ACHN (cell line): Measurements from ENCODE around the gene CLMN.
A peak's percentile ranks its signal among the peaks of the same experiment; 100 is the strongest.

ENCODE experiments used
- DNase-seq: peaks from one replicate; pipeline ENCODE4 v3.0.0-alpha.2; 2015
- in situ Hi-C: cut with HindIII; loops from 2 replicates; pipeline ENCODE4 v1.10.0; 2017; ENCODE audit warnings: low sequenced_read_pairs, low pct_ligation_motif_present, low pct_unique_long_range_greater_than_20kb

CLMN gene

DNA sequence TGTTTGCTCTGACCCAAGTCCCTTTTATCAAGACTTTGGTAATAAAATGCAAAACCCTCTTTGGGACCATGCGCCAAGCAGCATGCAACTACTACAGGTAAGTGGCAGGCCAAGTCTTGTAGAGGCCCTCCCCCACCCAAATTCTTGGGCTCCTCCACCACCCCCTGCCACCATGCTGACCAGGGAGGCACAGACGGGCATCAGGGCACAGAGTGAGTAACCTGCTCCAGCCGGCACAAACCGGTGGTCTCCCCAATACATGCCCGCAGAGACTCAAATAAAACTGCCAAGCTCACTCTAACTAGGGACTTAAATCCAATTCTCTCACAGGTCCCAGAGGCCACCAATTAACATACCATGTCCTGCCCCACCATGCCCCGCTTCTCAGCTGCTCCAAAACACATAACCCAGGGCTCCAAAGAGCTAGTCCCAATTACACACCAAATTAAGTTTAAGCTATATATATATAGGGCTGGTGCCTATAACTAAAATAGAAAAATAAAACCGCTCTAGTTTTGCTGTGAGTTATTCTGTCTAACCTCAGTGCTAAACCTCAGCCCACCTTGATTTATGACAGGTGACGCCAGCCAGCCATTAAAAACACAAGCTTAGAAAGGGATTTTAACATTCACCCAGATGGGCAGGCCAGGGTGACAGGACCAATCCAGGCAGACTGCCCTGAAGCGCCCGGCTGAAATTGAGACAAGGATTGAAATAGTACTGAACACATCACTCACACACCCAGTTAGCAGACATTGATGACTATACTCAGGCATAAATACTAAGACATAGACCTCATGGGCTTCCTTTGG lies 81.0 kb downstream of the CLMN start:
- DNase-seq = no peak
- in situ Hi-C loops = no loop called here

DNA sequence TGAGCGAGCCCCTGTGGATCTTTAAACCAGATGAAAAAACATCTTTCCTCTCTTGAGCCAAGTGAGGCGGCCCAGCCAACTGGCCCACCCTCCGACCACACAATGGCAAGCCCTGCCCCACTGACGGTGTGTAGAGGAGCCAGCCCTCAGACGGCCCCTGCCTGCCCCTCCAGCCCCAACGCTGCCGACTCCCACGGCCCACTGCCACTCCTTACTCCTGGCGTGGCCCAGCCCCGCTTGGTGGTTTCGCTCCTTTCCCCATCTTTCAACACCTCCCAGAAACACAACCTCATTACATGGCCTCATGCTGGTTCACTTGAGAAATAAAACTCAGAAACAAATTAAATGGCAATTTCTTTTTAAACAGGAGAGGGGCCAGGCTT lies 81.8 kb downstream of the CLMN start:
- in situ Hi-C loops = no loop called here
- DNase-seq = no peak

DNA sequence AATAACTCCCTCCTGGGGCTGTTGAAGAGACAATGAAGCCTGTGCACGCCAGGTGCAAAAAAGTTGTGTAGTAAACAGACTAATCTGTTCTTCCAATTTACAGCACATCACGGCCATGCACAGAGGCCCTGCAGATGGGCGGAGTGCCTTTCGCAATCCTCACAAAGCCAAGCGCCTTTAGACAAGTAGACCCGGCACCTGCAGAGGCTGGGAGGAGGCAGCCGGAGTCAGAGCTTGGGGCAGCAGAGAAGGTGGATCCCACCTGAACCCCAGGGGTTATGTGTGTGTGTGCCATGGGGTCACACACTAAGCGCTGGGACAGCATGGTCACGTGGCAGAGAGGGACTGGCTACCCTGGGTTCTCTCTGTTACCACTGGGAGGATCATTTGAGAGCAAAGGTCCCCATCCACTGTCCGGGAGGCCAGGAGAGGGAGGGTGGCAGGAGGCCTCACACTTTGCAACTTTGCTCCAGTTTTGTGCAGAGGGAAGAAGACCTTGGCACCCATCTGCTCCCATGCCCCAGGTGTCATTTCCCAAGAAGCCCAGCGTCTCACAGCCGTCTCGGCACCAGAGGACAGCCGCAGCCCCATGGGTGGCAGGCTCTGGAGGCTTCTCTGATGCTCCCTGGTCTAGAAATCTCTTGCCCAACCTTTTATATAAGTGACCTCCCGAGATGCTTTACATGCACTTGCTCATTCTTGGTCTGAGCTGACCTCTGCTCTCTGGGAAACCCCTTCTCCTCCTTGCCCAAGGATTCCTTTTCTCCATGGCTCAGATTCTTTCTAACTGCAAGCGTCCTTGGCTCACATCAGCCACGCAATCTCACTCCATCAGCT lies 82.4 kb downstream of the CLMN start:
- DNase-seq = no peak
- in situ Hi-C loops = no loop called here

DNA sequence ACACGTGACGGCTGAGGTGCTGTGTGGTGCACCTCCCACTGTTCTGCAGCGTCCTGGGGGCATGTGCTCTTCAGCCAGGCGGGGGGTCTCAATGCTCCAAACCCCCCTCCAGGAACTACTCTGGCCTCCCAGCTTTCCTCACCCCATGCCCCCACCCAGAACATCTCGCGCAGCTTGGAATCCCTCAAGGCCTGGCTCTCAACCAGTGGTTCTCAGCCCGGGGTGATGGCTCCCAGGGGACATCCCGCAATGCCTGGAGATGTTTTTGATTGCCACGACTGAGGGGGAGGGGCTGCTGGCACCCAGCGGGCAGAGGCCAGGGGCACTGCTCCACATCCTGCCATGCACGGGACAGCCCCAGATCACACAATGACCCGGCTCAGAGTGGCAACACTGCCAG lies 83.5 kb downstream of the CLMN start:
- no peak for DNase-seq
- in situ Hi-C loops = no loop called here

DNA sequence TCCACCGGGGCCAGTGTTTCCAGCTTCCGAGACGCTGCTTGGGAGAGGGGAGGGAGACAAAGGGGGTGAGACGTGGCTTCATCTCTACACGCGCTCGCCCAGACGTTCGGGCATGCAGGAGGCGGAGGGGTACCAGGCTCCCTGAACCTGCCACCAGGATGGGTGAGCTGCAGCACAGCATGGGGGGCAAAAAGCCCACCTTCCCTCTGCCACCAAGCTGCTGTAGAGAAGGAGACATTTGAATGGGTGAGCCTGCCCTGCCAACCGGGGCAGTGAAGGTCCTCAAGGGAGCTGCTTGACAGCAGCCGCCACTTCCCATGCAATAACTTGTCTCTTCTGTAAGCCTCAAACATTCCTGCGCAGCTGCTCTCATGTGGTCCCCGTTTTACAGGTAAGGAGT lies 83.9 kb downstream of the CLMN start:
- no peak for DNase-seq
- in situ Hi-C loops = no loop called here

DNA sequence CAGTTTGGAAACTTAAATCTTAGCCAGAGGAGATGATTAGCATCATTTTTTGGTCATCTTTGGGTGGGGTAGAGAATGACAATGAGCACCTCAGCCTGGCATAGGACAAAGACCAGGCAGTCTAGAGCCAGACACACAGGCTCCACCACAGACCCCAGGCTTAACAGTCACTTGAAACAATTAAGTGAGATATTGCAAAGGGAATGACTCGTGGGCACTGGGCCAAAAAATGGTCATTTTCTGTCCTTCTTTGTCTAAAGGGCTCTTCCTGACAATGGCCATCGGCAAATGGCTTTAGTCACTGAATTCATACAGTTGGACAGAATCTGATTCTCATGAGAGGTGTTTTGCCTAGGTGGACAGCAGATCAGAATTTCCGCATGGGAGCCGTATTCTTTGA lies 84.4 kb downstream of the CLMN start:
- DNase-seq = no peak
- in situ Hi-C loops = no loop called here

DNA sequence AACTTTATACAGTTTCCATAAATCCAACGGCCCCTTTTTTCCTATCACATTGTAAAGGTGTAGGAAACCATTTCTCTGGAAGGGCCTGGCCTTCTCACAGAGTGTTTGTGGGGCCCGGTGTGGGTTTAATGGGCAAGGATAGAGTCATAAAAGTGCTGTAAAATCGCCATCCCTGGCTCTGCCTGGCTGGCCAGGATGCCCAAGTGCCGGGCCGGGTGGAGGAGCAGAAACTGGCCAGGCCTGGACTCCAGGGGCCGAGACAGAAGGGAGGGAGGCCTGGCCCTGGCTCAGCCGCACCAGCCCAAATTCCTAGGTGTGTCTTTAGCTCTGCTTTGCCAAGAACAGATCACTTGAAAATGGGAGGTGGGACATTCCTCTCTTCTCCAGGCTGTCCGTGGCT lies 85.3 kb downstream of the CLMN start:
- no peak for DNase-seq
- in situ Hi-C loops = no loop called here

DNA sequence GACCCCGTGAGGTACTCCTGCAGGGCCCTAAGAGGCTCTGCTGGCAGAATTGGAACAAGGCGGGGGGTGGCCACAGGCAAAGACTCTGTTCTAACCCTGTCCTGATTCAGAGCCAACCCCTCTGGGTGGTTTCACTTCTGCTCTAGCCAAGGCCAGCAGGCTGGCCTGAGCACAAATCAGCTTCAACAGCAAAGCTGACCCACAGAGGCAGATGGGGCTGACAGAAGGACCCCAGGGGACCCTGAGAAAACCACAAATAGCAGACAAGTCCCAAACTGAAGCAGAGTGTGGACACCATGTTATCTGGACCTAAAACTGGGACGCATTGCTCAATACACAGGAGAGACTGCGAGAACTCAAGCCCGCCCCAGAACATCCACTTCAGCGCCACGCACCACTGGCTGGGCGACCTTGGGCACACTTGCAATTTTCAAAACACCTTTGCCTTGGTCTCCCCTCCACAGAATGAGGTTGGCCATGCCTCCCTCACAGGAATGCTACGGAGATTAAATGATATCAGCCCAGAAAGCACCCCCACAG lies 85.9 kb downstream of the CLMN start:
- in situ Hi-C loops = no loop called here
- DNase-seq = no peak

DNA sequence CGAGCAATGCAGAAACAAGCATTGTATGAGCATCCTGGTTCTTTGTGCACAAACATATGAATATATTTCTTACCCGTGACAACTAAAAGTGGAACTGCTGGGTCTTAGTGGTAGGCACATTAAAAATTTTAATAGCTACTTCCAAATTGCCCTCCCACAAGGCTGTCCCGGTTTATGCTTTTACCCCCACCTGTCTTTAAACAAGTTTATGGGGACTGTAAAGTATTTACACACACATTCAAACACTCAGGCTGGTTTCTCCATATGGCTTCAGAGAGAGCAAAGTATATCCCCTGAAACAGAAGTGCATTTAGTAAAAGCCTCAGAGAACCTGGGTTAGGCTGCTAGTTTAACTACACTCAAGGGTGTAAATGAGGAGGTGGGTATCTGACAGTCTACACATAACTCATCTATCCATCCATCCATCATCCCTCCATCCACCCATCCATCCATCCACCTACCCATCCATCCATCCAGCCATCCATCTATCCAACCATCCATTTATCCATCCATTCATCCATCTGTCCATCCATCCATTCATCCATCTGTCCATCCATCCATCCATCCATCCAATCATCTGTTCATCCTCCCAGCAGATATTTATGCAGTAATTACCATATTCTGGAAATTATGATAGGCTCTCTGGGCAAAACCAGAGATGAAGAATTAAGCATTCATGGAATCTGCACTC lies 86.7 kb downstream of the CLMN start:
- no peak for DNase-seq
- in situ Hi-C loops = no loop called here

DNA sequence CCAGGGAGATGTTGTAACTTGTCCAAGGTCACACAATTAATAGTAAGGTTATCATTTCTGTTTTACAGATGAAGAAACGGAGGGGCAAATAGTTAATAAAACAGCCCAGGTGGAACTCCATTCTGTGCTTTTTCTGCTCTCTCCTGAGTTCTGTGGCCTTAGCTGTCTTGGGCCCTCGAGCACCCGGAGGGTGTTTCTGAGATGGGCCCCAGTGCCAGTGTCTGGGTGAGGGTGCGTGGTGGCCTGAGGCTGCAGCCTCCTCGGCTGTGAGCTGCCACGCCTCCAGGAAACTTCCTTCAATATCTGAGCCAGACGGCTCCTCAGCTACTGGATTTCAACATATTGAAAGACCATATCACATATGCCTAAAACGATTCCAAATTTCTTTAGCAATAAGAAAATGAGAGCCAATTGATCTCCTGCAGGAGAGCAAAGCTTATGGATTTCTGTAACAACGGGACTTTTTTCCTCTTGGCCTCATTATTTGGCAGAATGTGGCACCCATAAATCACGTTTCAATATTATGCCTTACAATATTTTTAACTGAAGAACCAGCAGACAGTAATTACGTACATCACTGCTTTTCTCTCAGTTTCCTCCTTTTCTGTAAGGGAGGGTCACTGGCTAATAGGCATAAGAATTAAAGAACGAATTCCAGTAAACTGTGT lies 87.6 kb downstream of the CLMN start:
- in situ Hi-C loops = no loop called here
- no peak for DNase-seq

DNA sequence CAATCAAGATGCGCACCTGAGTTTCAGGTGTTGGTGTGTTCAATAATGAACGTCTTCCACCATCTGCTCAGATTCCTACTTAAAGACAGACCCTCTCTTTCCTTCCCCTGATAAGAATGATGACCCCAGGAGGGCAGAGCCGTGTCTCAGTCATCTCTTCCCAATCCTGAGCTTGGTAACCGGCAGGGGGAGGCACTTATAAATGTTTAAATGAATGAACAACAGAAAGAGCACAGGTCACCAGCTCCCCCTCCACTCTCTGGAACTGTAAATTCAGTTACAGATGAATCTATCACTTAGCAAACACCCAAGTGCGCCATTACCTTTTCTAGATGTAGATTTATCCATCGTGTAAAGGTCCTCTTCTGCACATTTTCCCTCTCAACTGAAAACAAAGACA lies 90.0 kb downstream of the CLMN start:
- in situ Hi-C loops = no loop called here
- DNase-seq = no peak

DNA sequence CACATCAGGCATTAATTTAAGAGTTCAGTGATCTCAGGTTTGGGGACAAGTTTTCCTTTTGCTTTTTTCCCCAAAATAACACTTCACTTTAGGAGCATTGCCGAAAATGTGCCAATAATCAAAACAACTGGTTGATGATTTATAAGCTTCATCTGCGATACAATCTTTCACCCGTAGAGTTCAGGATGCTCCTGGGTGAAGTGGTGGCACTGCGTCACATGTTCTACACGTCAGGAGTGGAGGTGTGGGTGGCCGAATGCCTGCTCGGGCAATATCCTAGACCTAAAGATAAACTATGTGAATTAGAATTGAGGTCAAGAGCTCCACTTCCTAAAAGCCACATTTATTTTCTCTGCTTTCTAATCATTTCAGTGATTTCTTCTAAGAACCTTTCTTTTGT lies 91.5 kb downstream of the CLMN start:
- no peak for DNase-seq
- in situ Hi-C loops = no loop called here

DNA sequence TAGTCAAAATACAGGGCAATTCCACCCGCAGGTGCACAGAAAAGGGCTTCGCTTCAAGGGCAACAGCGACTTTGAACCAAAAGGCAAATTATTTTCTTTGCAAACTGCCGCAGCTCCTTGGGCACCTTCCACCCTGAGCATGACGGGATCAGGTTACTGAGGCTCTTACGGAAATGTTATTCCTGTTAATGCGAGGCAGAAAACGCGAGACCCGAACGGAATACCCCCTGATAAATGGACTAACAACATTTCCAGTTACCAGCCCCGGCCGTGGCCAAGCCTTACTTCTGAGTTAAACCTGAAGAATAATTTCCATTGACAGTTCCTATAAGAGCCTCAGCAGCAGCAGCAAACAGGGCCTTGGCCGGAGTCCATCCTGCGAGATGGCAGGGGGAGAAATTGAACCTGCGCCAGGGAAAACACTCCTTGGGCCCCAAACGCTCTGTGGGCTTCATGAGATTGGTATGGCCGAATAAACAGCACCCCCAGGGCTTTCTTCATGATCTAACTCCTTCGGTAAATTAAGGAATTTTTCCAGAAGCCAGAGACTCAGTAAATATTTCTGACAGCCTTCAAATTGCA lies 92.3 kb downstream of the CLMN start:
- DNase-seq = no peak
- in situ Hi-C loops = no loop called here

DNA sequence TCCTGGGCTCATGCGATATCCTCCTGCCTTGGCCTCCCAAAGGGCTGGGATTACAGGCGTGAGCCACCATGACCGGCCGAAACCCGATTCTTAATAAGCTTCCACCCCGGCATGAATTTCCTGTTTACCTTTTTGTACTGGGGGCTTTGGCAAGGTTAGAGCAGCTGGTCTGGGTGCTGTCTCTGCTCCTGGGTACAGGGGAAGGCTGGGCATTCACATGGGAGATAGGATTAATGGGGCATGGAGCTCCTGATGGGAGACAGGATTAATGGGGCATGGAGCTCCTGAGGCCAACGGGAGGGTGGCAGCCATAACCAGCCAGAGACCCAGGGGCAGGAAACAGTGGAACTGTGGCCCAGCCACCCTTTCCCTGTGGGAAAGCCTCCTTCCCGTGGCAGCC lies 92.9 kb downstream of the CLMN start:
- DNase-seq = no peak
- in situ Hi-C loops = no loop called here

DNA sequence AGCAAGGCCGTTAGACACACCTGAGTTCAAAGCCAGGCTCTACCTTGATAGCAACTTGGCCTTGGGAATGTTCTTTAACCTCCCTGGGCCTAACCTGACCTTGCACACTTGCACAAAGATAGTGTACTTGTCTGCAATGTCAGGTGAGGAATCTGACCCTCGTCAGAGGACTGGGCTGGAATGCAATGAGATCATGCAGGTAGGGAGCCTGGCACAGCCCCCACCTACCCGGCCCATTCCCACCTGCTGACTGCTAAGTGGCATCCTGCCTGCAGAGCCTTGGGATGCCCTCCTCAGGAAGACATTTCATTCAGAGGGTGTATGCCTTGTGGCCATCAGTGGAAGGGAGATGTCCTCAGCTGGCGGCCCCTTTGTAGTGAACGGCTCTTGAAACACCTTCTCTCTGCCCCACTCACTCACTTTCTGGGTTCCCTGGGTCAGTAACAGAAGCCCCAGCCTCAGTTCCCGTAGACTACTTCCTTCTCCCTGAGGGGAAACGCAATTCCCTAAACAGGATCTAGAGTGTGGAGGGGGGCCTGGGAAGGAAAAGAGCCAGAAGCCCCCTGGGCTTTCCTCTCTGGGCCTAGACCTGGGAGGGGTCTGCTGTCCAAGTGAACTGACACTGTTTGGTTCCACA lies 94.3 kb downstream of the CLMN start:
- no peak for DNase-seq
- in situ Hi-C loops = no loop called here

DNA sequence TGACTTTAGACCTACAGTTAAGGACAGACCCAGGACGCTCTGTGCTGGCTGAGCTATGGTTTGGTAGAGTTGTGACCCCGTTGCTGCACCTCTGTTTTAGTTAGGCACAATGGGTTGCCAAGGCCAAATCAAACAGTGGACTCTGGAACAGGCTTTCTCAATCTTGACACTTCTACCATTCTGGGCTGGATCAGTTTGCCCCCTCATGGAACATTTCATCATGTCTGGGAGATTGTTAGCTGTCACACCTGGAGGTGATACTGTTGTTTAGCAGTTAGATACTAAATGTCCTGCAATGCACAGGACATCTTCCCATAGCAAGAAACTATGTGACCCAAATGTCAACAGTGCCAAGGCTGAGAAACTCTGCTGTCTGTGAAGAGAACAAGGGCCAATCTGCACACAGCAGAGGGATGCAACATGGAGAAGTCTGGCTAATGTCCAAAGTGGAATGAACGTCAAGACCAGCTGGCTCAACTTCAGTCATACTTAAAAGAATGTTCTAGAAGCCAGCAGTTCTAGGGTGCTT lies 96.8 kb downstream of the CLMN start:
- in situ Hi-C loops = no loop called here
- no peak for DNase-seq

DNA sequence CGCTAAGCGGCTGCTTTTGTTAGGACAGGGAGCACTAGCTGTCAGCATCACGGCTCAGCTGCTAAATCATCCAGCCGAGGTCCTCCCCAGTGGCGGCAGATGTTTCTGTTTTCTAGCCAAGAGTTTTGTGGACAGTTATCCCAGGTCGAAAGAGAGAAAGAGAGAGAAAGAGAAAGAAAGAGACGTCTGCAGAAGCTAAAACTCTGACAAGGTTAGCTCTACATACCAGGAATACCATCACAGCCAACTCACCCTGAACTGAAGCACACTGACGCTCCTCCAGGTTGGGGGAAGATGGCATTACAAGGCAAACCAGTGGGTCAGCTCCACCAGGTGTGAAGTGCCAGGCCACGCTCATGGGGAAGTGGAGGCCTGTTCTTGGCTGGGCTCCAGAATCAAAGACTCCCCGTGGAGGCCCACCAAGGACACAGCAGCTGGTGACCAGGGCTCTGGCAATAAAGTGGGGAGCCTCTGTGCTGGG lies 97.5 kb downstream of the CLMN start:
- in situ Hi-C loops = no loop called here
- DNase-seq = peak; percentile 12

DNA sequence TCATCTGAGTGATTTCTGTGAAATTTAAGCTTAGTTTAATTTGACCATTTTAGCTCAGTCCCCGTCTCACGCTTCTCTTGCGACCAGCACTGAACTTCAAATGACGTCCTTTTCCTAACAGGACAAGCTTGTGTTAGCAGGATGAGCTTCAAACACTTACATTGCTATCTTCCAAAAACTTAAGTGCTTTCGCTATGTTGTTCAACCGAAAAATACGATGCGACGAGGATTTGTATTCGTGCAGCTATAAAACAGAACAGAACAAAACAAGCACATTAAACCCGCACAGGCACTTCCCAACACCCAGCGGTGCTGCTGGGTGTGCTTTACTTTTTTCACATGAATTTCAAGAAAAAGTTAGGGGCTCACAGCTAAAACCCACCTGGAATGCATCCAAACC lies 98.2 kb downstream of the CLMN start:
- DNase-seq = no peak
- in situ Hi-C loops = no loop called here
